Subcutaneous abdominal adipose tissue (tissue), 5 donors: ENCODE measurements around the gene EYA2.

Experiments used
- H3K27ac ChIP-seq: one replicate; pipeline ENCODE4 v1.7.0; 2013; ENCODE audit warnings: low read depth, mild to moderate bottlenecking, inconsistent platforms, low read length, moderate library complexity
- H3K27me3 ChIP-seq, 5 donors: one replicate each; pipeline ENCODE4 v1.7.0; 2013; ENCODE audit warnings: low read length in 5 of 5, inconsistent platforms in 1 of 5; ENCODE audit not compliant: control insufficient read depth in 5 of 5, insufficient read depth in 4 of 5
- H3K36me3 ChIP-seq, 5 donors: one replicate each; pipeline ENCODE4 v1.7.0; 2013; ENCODE audit warnings: low read length in 5 of 5; ENCODE audit not compliant: control insufficient read depth in 5 of 5, insufficient read depth in 5 of 5
- H3K4me1 ChIP-seq, 5 donors: one replicate each; pipeline ENCODE4 v1.7.0; 2013; ENCODE audit warnings: low read length in 5 of 5, mild to moderate bottlenecking in 3 of 5, moderate library complexity in 1 of 5; ENCODE audit not compliant: control insufficient read depth in 5 of 5, insufficient read depth in 5 of 5
- H3K4me3 ChIP-seq, 5 donors: one replicate each; pipeline ENCODE4 v1.7.0; 2013; ENCODE audit warnings: low read length in 5 of 5, low read depth in 1 of 5
- H3K9ac ChIP-seq, 5 donors: one replicate each; pipeline ENCODE4 v1.7.0; 2013; ENCODE audit warnings: low read length in 5 of 5, mild to moderate bottlenecking in 4 of 5, moderate library complexity in 3 of 5
- H3K9me3 ChIP-seq, 5 donors: one replicate each; pipeline ENCODE4 v1.7.0; 2013; ENCODE audit warnings: low read length in 5 of 5; ENCODE audit not compliant: control insufficient read depth in 5 of 5
- donor health status: healthy.
- donor health status: healthy.
- donor health status: healthy.
- donor health status: healthy.
- donor health status: healthy.

The EYA2 gene

GRCh38 chr20:47079047-47079446, 184.4 kb downstream of the EYA2 start:
- Histone ChIP-seq H3K27me3 (no peaks in the 10 kb centered on the region), H3K36me3 (peaks cover 0 to 13% (median 0%) of the 10 kb centered on the region in 5 donors), H3K9me3 (peaks cover 3 to 7% (median 5%) of the 10 kb centered on the region in 5 donors), H3K4me1 (no peaks in the 10 kb centered on the region), H3K9ac (no peak overlapping the region), H3K27ac (no peak overlapping the region), H3K4me3 (no peak overlapping the region)

GRCh38 chr20:47080365-47080764, 185.7 kb downstream of the EYA2 start:
- Histone ChIP-seq H3K27me3 (no peaks in the 10 kb centered on the region), H3K27ac (no peak overlapping the region), H3K9me3 (peaks cover 3 to 7% (median 5%) of the 10 kb centered on the region in 5 donors), H3K4me1 (no peaks in the 10 kb centered on the region), H3K9ac (no peak overlapping the region), H3K36me3 (peaks cover 0 to 8% (median 0%) of the 10 kb centered on the region in 5 donors), H3K4me3 (no peak overlapping the region)

- Histone ChIP-seq H3K9ac (no peak overlapping the region), H3K27me3 (no peaks in the 10 kb centered on the region), H3K36me3 (peaks cover 0 to 6% (median 3%) of the 10 kb centered on the region in 5 donors), H3K4me1 (peaks cover 0 to 8% (median 0%) of the 10 kb centered on the region in 5 donors), H3K27ac (no peak overlapping the region), H3K4me3 (no peak overlapping the region), H3K9me3 (no peaks in the 10 kb centered on the region)
These were observed 191.7 kb downstream of the EYA2 start for GRCh38 chr20:47086316-47086715.

GRCh38 chr20:47088335-47088734, 193.7 kb downstream of the EYA2 start:
- no peaks in the 10 kb centered on the region for H3K27me3 ChIP-seq
- H3K27ac ChIP-seq = no peak overlapping the region
- H3K9ac ChIP-seq = no peak overlapping the region
- H3K36me3 ChIP-seq = peaks cover 0 to 11% (median 3%) of the 10 kb centered on the region in 5 donors
- no peaks in the 10 kb centered on the region for H3K9me3 ChIP-seq
- peaks cover 0 to 8% (median 0%) of the 10 kb centered on the region in 5 donors for H3K4me1 ChIP-seq
- no peak overlapping the region for H3K4me3 ChIP-seq

GRCh38 chr20:47089151-47089550, 194.5 kb downstream of the EYA2 start:
- Histone ChIP-seq H3K36me3 (peaks cover 0 to 17% (median 5%) of the 10 kb centered on the region in 5 donors), H3K4me1 (peaks cover 0 to 8% (median 0%) of the 10 kb centered on the region in 5 donors), H3K9me3 (no peaks in the 10 kb centered on the region), H3K9ac (no peak overlapping the region), H3K27me3 (no peaks in the 10 kb centered on the region), H3K27ac (no peak overlapping the region), H3K4me3 (no peak overlapping the region)

- H3K4me1 ChIP-seq = peaks cover 0 to 8% (median 0%) of the 10 kb centered on the region in 5 donors
- no peak overlapping the region for H3K4me3 ChIP-seq
- no peak overlapping the region for H3K9ac ChIP-seq
- peaks cover 2 to 8% (median 3%) of the 10 kb centered on the region in 5 donors for H3K9me3 ChIP-seq
- H3K27me3 ChIP-seq = no peaks in the 10 kb centered on the region
- H3K27ac ChIP-seq = no peak overlapping the region
- peaks cover 0 to 17% (median 5%) of the 10 kb centered on the region in 5 donors for H3K36me3 ChIP-seq
These were observed 196.2 kb downstream of the EYA2 start for GRCh38 chr20:47090835-47091234.

GRCh38 chr20:47093320-47093966, 198.8 kb downstream of the EYA2 start:
- Histone ChIP-seq H3K36me3 (peaks cover 0 to 17% (median 8%) of the 10 kb centered on the region in 5 donors), H3K9me3 (peaks cover 5 to 17% (median 9%) of the 10 kb centered on the region in 5 donors), H3K4me1 (peaks cover 0 to 6% (median 0%) of the 10 kb centered on the region in 5 donors), H3K4me3 (no peak overlapping the region), H3K9ac (no peak overlapping the region), H3K27me3 (no peaks in the 10 kb centered on the region), H3K27ac (no peak overlapping the region)

GRCh38 chr20:47095690-47096089, 201.0 kb downstream of the EYA2 start:
- Histone ChIP-seq H3K9ac (no peak overlapping the region), H3K4me3 (no peak overlapping the region), H3K9me3 (peaks cover 5 to 17% (median 9%) of the 10 kb centered on the region in 5 donors), H3K4me1 (peaks cover 0 to 23% (median 18%) of the 10 kb centered on the region in 5 donors), H3K27ac (no peak overlapping the region), H3K27me3 (no peaks in the 10 kb centered on the region), H3K36me3 (peaks cover 0 to 12% (median 5%) of the 10 kb centered on the region in 5 donors)

- peaks cover 5 to 28% (median 9%) of the 10 kb centered on the region in 5 donors for H3K9me3 ChIP-seq
- H3K4me3 ChIP-seq = no peak overlapping the region
- H3K9ac ChIP-seq = no peak overlapping the region
- no peak overlapping the region for H3K27ac ChIP-seq
- no peaks in the 10 kb centered on the region for H3K27me3 ChIP-seq
- H3K36me3 ChIP-seq = peaks cover 0 to 11% (median 5%) of the 10 kb centered on the region in 5 donors
- peaks cover 2 to 38% (median 27%) of the 10 kb centered on the region in 5 donors for H3K4me1 ChIP-seq
These were observed 203.3 kb downstream of the EYA2 start for GRCh38 chr20:47097691-47098622.

- Histone ChIP-seq H3K9ac (no peak overlapping the region), H3K27ac (peak overlapping the region; percentile 31), H3K27me3 (no peaks in the 10 kb centered on the region), H3K4me3 (no peak overlapping the region), H3K36me3 (peaks cover 0 to 11% (median 0%) of the 10 kb centered on the region in 5 donors), H3K9me3 (peaks cover 5 to 28% (median 9%) of the 10 kb centered on the region in 5 donors), H3K4me1 (peaks cover 2 to 38% (median 27%) of the 10 kb centered on the region in 5 donors)
These were observed 204.4 kb downstream of the EYA2 start for GRCh38 chr20:47099093-47099492.
